Heart right ventricle (tissue), 16 donors: ENCODE data around the gene EXOSC2. TPM values are rescaled to one million over a fixed set of nuclear protein-coding genes. Genes with fewer than 3 reads are reported as not detected.

Source experiments
- ATAC-seq, 8 donors: fragments of 200-7000 bp; cut with Tn5 transposase; one replicate each; pipeline ENCODE4 v1.9.1; 2020; ENCODE audit warnings: mild to moderate bottlenecking in 8 of 8, moderate library complexity in 8 of 8, moderate number of reproducible peaks in 1 of 8
- DNase-seq, 2 donors: peaks; one replicate each; pipeline ENCODE4 v3.0.0-alpha.2; 2020
- H3K27ac ChIP-seq, 10 donors: fragments of 200-600 bp; sonication (generic) in 2 of 10; one replicate each; pipeline versions ENCODE4 v1.5.0 to v1.8.0; 2020 to 2022; ENCODE audit warnings: mild to moderate bottlenecking in 3 of 10
- H3K27me3 ChIP-seq, 7 donors: fragments of 200-600 bp; one replicate each; pipeline ENCODE4 v1.8.0; 2021 to 2022; ENCODE audit warnings: mild to moderate bottlenecking in 2 of 7
- H3K36me3 ChIP-seq, 9 donors: fragments of 200-600 bp; sonication (generic) in 1 of 9; one replicate each; pipeline versions ENCODE4 v1.5.0 to v1.8.0; 2020 to 2022; ENCODE audit warnings: mild to moderate bottlenecking in 2 of 9
- H3K4me1 ChIP-seq, 9 donors: fragments of 200-600 bp; sonication (generic) in 1 of 9; one replicate each; pipeline versions ENCODE4 v1.5.0 to v1.8.0; 2020 to 2022; ENCODE audit warnings: mild to moderate bottlenecking in 4 of 9
- H3K4me3 ChIP-seq, 10 donors: fragments of 200-600 bp; sonication (generic) in 2 of 10; one replicate each; pipeline versions ENCODE4 v1.5.0 to v1.8.0; 2020 to 2022; ENCODE audit warnings: mild to moderate bottlenecking in 7 of 10, moderate library complexity in 2 of 10
- H3K9me3 ChIP-seq, 11 donors: fragments of 200-600 bp in 10 of 11; sonication (generic) in 2 of 11; one replicate each; pipeline versions ENCODE4 v1.5.0 to v1.8.0; 2013 to 2022; ENCODE audit warnings: mild to moderate bottlenecking in 2 of 11, control low read depth in 1 of 11, moderate library complexity in 1 of 11
- whole genome bisulfite sequencing, 2 donors: extraction: QIAGEN DNeasy Blood & Tissue Kit; methylation state at CpG; one replicate each; pipeline ENCODE4 v1.1.7; 2013; ENCODE audit warnings: inconsistent platforms in 1 of 2; 5-methylcytosine and 5-hydroxymethylcytosine counted together
- intact Hi-C, 10 donors: fragments of 100-400 bp; cut with DNase I; formaldehyde crosslinking; loops; one replicate each; pipeline versions ENCODE4 v1.11.1 to v1.14.2; 2022
- polyA plus RNA-seq, 2 donors: library from polyadenylated mRNA; stranded (reverse); fragments of 200-250 nt; gene quantifications; one replicate each; pipeline ENCODE4 v1.2.3, GENCODE V29; 2013
- total RNA-seq, 10 donors: library from RNA; stranded (reverse); fragmentation: NEBNext Ultra II Directional in 3 of 10; extraction: Animal tissue kit (Norgen Biotek cat#: 25700) in 3 of 10; gene quantifications; one replicate each; pipeline versions ENCODE4 v1.2.1 to v1.2.4, GENCODE V29; 2021 to 2023
- TF ChIP-seq, protein P1 (sequence below), 9 donors: fragments of 200-600 bp; sonication (generic) in 2 of 9; IDR thresholded peaks; one replicate each; pipeline versions ENCODE4 v1.5.0 to v1.8.0; 2021 to 2022; ENCODE audit warnings: antibody characterized with exemption in 9 of 9, mild to moderate bottlenecking in 5 of 9, moderate library complexity in 1 of 9
- donor health status: Arrhythmogenic right ventricular cardiomyopathy.
- donor health status: ischemic (EF 13 %, LVEDD 7.1; RV severe dilation, severe dysfunction).
- donor health status: healthy with polysubstance abuse.
- donor health status: DM: no; HTN: yes; CAD: no.
- donor health status: DM: no; HTN: no; CAD: no.
- donor health status: ischemic (EF 25% LVEDD 6.9; RV normal size, moderate dysfunction).
- donor health status: ischemic (EF 25% LVEDD 5.7; RV mildly dilated, moderate dysfunction).
- donor health status: healthy.
- donor health status: DM: yes; HTN: yes; CAD: no.
- donor health status: Ischemic cardiomyopathy.
- donor health status: ischemic (EF 35%, LVEDD 5.7; RV mildly dilated, moderate dysfunction).
- donor health status: nonischemic (EF 11% LVEDD 7.7; RV severe dilation, severe dysfunction).
- donor health status: DM: yes; HTN: yes; CAD: no.
- donor health status: PGD.
- donor health status: ischemic (EF 29% LVEDD 5.4; RV normal size, mild dysfunction).
- donor health status: nonischemic (EF 23%, LVEDD 6.1; RV moderate dilation, normal function).

The EXOSC2 gene
- total and polyA plus RNA-seq, 12 donors: 10.8 to 17.7 (median 13.1) TPM

DNA sequence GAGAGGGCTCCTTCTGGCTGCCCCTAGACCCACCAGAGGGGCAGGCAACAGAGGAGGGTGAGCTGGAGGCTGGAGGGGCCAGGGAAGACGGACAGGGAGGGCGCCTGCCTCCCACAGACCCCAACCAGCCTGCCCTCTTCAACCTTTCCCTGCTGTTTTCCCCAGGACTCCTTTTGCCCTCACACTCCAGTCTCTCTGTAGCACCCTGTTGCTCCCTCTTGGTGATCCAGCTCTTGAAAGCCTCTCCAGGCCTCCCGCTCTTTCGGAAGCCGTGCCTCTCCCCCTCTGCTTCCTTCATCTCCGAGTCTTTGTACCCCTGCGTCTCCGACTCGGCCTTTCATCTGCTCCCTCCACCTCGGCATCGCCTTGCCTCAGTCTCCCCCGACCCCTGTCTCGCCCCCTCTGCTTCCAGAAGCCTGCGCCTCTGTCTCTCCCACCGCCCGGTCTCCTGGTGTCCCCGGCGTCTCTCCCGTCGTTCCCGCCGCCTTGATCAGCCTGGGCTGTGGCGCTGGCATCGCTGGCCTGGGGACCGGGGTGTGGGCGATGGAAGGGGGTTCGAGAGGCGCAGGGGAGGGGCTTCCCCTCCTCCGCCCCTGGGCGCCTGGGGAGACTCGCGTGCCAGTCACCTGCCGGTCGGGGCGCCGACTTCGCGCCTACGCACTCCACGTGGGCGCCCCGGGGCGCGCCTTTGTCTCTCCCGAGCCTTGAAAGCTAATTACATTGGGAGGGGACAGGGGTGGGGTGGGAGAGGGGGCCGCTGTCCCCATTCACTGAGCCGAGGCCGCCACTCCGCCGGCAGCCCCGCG, 34.5 kb upstream of the EXOSC2 start:
- peaks cover 18 to 47% (median 42%) of the 10 kb centered on the region in 9 donors for H3K4me1 ChIP-seq
- no peaks in the 10 kb centered on the region for H3K36me3 ChIP-seq
- TF ChIP-seq, protein P1, sequence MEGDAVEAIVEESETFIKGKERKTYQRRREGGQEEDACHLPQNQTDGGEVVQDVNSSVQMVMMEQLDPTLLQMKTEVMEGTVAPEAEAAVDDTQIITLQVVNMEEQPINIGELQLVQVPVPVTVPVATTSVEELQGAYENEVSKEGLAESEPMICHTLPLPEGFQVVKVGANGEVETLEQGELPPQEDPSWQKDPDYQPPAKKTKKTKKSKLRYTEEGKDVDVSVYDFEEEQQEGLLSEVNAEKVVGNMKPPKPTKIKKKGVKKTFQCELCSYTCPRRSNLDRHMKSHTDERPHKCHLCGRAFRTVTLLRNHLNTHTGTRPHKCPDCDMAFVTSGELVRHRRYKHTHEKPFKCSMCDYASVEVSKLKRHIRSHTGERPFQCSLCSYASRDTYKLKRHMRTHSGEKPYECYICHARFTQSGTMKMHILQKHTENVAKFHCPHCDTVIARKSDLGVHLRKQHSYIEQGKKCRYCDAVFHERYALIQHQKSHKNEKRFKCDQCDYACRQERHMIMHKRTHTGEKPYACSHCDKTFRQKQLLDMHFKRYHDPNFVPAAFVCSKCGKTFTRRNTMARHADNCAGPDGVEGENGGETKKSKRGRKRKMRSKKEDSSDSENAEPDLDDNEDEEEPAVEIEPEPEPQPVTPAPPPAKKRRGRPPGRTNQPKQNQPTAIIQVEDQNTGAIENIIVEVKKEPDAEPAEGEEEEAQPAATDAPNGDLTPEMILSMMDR (IDR thresholded peaks at IDR 0.05): no peak
- 7 to 13% methylated on average over 50 to 52 of the region's 52 CpGs for WGBS, 2 donors
- peak overlapping the region in 1 of 10 donors; percentile 5 for H3K4me3 ChIP-seq
- no peak for DNase-seq
- no peak for ATAC-seq
- no peak overlapping the region for H3K27ac ChIP-seq
- no peaks in the 10 kb centered on the region for H3K9me3 ChIP-seq
- intact Hi-C loops: no loop called here
- H3K27me3 ChIP-seq: peaks cover 61 to 97% (median 93%) of the 10 kb centered on the region in 7 donors

DNA sequence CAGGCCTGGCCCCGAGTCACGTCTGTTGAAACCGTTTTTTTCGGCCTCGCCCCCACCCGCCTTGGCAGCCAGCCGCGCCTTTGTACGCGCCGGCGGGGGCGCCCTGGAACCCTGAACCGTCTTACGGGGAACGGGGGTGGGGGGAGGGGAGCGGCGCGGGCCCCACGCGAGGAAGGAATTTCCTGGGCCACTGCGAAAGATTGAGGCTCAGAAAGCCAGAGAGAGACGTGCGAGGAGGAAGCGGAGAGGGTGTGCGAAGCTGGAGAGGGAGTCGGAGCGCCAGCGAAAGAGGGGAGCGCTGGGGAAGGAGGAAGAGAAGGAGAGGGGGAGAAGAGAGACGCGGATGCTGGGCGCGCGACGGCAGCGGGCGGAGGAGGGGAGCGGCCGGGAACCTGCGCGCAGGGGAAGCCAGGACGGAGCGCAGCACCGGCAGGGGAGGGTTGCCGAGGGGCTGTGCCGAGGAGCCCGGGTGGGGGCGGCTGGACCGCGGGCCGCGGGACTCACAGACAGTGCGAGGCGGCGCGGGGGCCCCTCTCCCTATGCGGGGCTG, 33.8 kb upstream of the EXOSC2 start:
- H3K27ac ChIP-seq: no peak overlapping the region
- intact Hi-C loops: no loop called here
- ATAC-seq (no peak), DNase-seq (no peak)
- no peaks in the 10 kb centered on the region for H3K36me3 ChIP-seq
- H3K27me3 ChIP-seq: peaks cover 68 to 100% (median 95%) of the 10 kb centered on the region in 7 donors
- H3K4me3 ChIP-seq: peak overlapping the region in 6 of 10 donors; percentile 5 to 53 (median 42)
- TF ChIP-seq, protein P1 (IDR thresholded peaks at IDR 0.05): no peak
- H3K9me3 ChIP-seq: no peaks in the 10 kb centered on the region
- peaks cover 18 to 53% (median 48%) of the 10 kb centered on the region in 9 donors for H3K4me1 ChIP-seq
- 1 to 2% methylated on average over 55 to 58 of the region's 58 CpGs for WGBS, 2 donors

DNA sequence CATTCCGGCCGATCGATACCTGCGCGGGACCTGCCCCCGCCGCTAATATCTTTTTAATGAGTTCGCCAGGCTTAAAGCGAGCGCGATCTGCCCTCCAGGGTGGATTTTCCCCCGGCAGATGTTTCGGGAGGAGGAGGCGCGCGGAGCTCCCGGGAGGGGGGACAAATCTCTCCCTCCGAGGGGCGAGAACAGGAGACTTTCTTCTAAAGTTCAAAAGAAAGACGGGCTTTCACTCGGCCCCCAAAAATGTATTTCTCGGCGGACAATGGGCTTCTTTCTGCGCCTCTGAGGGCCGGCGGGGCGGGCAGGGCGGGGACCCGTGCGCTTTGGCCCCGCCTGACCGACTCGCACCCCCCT, 33.3 kb upstream of the EXOSC2 start:
- Histone ChIP-seq H3K36me3 (no peaks in the 10 kb centered on the region), H3K27me3 (peaks cover 72 to 100% (median 99%) of the 10 kb centered on the region in 7 donors), H3K27ac (no peak overlapping the region), H3K9me3 (no peaks in the 10 kb centered on the region), H3K4me1 (peaks cover 18 to 59% (median 53%) of the 10 kb centered on the region in 9 donors), H3K4me3 (peak overlapping the region; percentile 27 to 53 (median 36))
- 1 to 2% methylated on average over 22 to 33 of the region's 33 CpGs for WGBS, 2 donors
- TF ChIP-seq, protein P1 (IDR thresholded peaks at IDR 0.05): no peak
- DNase-seq: no peak
- intact Hi-C loops: no loop called here
- ATAC-seq: no peak

DNA sequence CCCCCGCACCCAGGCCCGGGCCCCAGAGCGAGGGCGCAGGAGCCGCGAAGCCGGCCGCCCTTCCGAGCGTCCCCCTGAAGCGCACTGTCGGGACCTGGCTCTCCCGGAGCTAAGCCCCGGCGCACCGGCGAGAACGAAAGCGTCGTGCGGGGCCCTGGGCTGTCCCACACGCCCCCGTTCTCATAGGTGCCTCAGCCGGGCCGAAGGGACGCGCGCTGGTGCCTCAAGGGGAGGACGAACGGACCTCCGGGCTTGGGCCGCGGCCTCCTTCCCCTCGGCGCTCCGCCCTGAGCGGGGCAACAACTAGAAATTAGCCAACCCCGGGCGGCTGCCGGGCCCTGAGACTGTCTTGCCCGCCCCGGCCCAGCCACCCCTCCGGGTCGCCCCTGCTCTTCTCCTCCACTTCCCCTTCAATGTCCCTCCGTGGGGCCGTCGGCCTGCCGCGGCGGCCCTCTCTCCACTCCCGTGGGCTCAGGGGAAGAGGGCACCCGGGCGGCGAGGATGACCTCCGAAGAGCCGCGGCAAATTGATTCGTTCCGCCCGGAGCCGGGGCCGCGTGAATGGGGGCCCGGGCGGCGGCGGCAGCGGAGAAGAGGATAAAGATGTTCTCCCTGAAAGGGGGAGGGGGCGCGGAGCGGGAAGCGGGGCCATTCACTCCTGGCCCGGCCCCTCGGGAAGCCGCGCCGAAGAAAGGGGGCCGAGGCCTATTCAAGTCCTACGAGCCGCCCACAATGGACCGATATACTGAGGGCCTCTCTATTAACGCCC, 32.7 kb upstream of the EXOSC2 start:
- H3K4me1 ChIP-seq: peaks cover 18 to 64% (median 59%) of the 10 kb centered on the region in 9 donors
- peak overlapping the region; percentile 27 to 53 (median 36) for H3K4me3 ChIP-seq
- no peaks in the 10 kb centered on the region for H3K9me3 ChIP-seq
- no peaks in the 10 kb centered on the region for H3K36me3 ChIP-seq
- TF ChIP-seq, protein P1 (IDR thresholded peaks at IDR 0.05): no peak
- peaks cover 76 to 100% (median 99%) of the 10 kb centered on the region in 7 donors for H3K27me3 ChIP-seq
- no peak for DNase-seq
- no peak overlapping the region for H3K27ac ChIP-seq
- WGBS, 2 donors: 0 to 1% methylated on average over 82 of the region's 82 CpGs
- peak in 1 of 8 donors; percentile 16 for ATAC-seq
- intact Hi-C loops: no loop called here
